Stimulated activated naive CD4-positive, alpha-beta T cell treated with Interleukin-2 at 50 U/mL for 16 hours (primary cell): ENCODE measurements around the gene CBX3.
"Not testable (repeated sequence)": the region's sequence is repeated elsewhere in the genome, so short reads cannot be mapped to it uniquely, and the experiment has no call there.

ENCODE experiments used
- DNase-seq: peaks from one replicate; lab custom pipeline; 2025; lab: John Stamatoyannopoulos, UW

CBX3 gene

GRCh38 chr7:26201247-26202018 lies at the start of gene CBX3:
CBX3 (plus strand) TSS chr7:26201745; CDS start chr7:26202999, 1,254 bp downstream.
- DNase-seq: peak; percentile 86

- DNase-seq: peak; percentile 77
Observed at GRCh38 chr7:26151953-26152781, 49.4 kb upstream of the CBX3 start, which contains the start of gene NFE2L3. NFE2L3 (plus strand) TSS chr7:26152198; CDS start chr7:26152499, 301 bp downstream.

GRCh38 chr7:26152782-26153240 lies 48.7 kb upstream of the CBX3 start:
- peak; percentile 15 for DNase-seq

- peak; percentile 32 for DNase-seq
Observed at GRCh38 chr7:26153241-26153822, 48.2 kb upstream of the CBX3 start.

GRCh38 chr7:26153823-26154783 lies 47.4 kb upstream of the CBX3 start:
- peak; percentile 44 for DNase-seq

- no peak for DNase-seq
Observed at GRCh38 chr7:26155531-26156375, 45.8 kb upstream of the CBX3 start.

GRCh38 chr7:26156451-26157420 lies 44.8 kb upstream of the CBX3 start:
- DNase-seq: peak; percentile 60

GRCh38 chr7:26157520-26158105 lies 43.9 kb upstream of the CBX3 start:
- no peak for DNase-seq

- no peak for DNase-seq
Observed at GRCh38 chr7:26159243-26159642, 42.3 kb upstream of the CBX3 start.

- no peak for DNase-seq
Observed at GRCh38 chr7:26160896-26161295, 40.6 kb upstream of the CBX3 start.

GRCh38 chr7:26162431-26162830 lies 39.1 kb upstream of the CBX3 start:
- DNase-seq: no peak

- not testable (repeated sequence) for DNase-seq
Observed at GRCh38 chr7:26163804-26164203, 37.7 kb upstream of the CBX3 start.

- no peak for DNase-seq
Observed at GRCh38 chr7:26165950-26166683, 35.4 kb upstream of the CBX3 start.

- DNase-seq: no peak
Observed at GRCh38 chr7:26166684-26167266, 34.8 kb upstream of the CBX3 start.

GRCh38 chr7:26167303-26167934 lies 34.1 kb upstream of the CBX3 start:
- DNase-seq: no peak

- no peak for DNase-seq
Observed at GRCh38 chr7:26168458-26169023, 33.0 kb upstream of the CBX3 start.

- DNase-seq: no peak
Observed at GRCh38 chr7:26169271-26169670, 32.3 kb upstream of the CBX3 start.
